Measurements from ENCODE around the gene TRAK1.
"Not testable (repeated sequence)": the region's sequence is repeated elsewhere in the genome, so short reads cannot be mapped to it uniquely, and the experiment has no call there.

Gene TRAK1, protein sequence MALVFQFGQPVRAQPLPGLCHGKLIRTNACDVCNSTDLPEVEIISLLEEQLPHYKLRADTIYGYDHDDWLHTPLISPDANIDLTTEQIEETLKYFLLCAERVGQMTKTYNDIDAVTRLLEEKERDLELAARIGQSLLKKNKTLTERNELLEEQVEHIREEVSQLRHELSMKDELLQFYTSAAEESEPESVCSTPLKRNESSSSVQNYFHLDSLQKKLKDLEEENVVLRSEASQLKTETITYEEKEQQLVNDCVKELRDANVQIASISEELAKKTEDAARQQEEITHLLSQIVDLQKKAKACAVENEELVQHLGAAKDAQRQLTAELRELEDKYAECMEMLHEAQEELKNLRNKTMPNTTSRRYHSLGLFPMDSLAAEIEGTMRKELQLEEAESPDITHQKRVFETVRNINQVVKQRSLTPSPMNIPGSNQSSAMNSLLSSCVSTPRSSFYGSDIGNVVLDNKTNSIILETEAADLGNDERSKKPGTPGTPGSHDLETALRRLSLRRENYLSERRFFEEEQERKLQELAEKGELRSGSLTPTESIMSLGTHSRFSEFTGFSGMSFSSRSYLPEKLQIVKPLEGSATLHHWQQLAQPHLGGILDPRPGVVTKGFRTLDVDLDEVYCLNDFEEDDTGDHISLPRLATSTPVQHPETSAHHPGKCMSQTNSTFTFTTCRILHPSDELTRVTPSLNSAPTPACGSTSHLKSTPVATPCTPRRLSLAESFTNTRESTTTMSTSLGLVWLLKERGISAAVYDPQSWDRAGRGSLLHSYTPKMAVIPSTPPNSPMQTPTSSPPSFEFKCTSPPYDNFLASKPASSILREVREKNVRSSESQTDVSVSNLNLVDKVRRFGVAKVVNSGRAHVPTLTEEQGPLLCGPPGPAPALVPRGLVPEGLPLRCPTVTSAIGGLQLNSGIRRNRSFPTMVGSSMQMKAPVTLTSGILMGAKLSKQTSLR

GRCh38 chr3:42090973-42091731 is at the start of gene TRAK1:
TRAK1 (plus strand) TSS chr3:42091357; CDS start chr3:42091470, 113 bp downstream.
- Histone ChIP-seq H3K36me3 (ENCODE audit: insufficient read depth, low read length) (peaks cover 18% of the 10 kb centered on the region), H3K9ac (ENCODE audit: low read length) (no peak within 1 kb of the TSS), H3K27ac (ENCODE audit: low read depth, low read length) (peak within 1 kb of the TSS; percentile 51), H3K9me3 (ENCODE audit: low read length) (no peaks in the 10 kb centered on the region), H3K4me1 (ENCODE audit: insufficient read depth, low read length) (peaks cover 25% of the 10 kb centered on the region), H3K27me3 (ENCODE audit: control insufficient read depth in 1 of 2, insufficient read depth in 2 of 2, low read length in 2 of 2) (no peaks in the 10 kb centered on the region), H3K4me3 (ENCODE audit: low read depth in 1 of 2, low read length in 2 of 2) (peak within 1 kb of the TSS in 1 of 2 donors; percentile 51)

GRCh38 chr3:42042747-42043098 is 48.4 kb upstream of the TRAK1 start:
- H3K9ac ChIP-seq (ENCODE audit: low read length): no peak overlapping the region
- H3K4me3 ChIP-seq (ENCODE audit: low read depth in 1 of 2, low read length in 2 of 2): peak overlapping the region in 1 of 2 donors; percentile 43
- H3K4me1 ChIP-seq (ENCODE audit: insufficient read depth, low read length): peaks cover 34% of the 10 kb centered on the region
- no peaks in the 10 kb centered on the region for H3K27me3 ChIP-seq (ENCODE audit: control insufficient read depth in 1 of 2, insufficient read depth in 2 of 2, low read length in 2 of 2)
- H3K27ac ChIP-seq (ENCODE audit: low read depth, low read length): no peak overlapping the region
- H3K9me3 ChIP-seq (ENCODE audit: low read length): no peaks in the 10 kb centered on the region
- H3K36me3 ChIP-seq (ENCODE audit: insufficient read depth, low read length): no peaks in the 10 kb centered on the region

DNA sequence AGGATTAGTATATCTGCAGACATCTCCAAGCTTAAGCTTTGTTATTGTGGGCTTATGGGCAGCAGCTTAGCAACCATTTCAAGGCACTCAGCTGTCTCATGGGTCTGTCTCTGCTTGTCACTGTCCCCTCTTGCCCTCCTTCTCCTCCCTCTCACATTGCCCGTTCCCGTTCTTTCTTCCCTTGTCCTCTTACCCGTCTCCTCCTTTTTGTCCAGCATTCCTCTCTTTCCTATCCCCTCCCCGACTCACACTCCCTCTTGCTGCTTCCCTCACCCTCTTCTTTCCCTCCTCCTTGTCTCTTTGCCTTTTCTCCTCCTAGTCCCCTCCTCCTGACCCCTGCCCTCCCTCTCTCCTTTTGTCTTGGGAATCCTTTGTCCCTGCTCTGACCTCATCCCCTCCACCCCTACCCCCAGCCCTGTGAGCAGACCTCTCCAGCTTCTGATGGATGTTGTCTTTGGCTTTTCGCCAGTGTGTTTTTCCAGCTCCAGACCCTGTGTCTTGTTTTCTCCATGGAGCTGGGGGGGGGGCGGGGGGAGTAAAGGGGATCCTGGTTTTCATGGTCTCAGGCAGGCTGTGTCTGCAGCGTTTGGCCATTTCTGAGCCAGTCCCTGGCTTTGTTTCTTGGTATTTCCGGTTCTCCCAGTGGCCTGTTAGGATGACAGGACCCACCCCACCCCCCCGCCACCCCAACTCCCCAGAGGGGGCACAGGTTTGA is 47.9 kb upstream of the TRAK1 start:
- Histone ChIP-seq H3K4me1 (ENCODE audit: insufficient read depth, low read length) (peaks cover 36% of the 10 kb centered on the region), H3K27me3 (ENCODE audit: control insufficient read depth in 1 of 2, insufficient read depth in 2 of 2, low read length in 2 of 2) (no peaks in the 10 kb centered on the region), H3K36me3 (ENCODE audit: insufficient read depth, low read length) (no peaks in the 10 kb centered on the region), H3K9ac (ENCODE audit: low read length) (no peak overlapping the region), H3K4me3 (ENCODE audit: low read depth in 1 of 2, low read length in 2 of 2) (peak overlapping the region in 1 of 2 donors; percentile 43), H3K27ac (ENCODE audit: low read depth, low read length) (no peak overlapping the region), H3K9me3 (ENCODE audit: low read length) (no peaks in the 10 kb centered on the region)

GRCh38 chr3:42045708-42046243 is 45.4 kb upstream of the TRAK1 start:
- Histone ChIP-seq H3K27ac (ENCODE audit: low read depth, low read length) (peak overlapping the region; percentile 21), H3K9me3 (ENCODE audit: low read length) (no peaks in the 10 kb centered on the region), H3K9ac (ENCODE audit: low read length) (no peak overlapping the region), H3K4me1 (ENCODE audit: insufficient read depth, low read length) (peaks cover 37% of the 10 kb centered on the region), H3K4me3 (ENCODE audit: low read depth in 1 of 2, low read length in 2 of 2) (no peak overlapping the region), H3K36me3 (ENCODE audit: insufficient read depth, low read length) (no peaks in the 10 kb centered on the region), H3K27me3 (ENCODE audit: control insufficient read depth in 1 of 2, insufficient read depth in 2 of 2, low read length in 2 of 2) (no peaks in the 10 kb centered on the region)

GRCh38 chr3:42048526-42048925 is 42.6 kb upstream of the TRAK1 start:
- H3K4me1 ChIP-seq (ENCODE audit: insufficient read depth, low read length): peaks cover 47% of the 10 kb centered on the region

DNA sequence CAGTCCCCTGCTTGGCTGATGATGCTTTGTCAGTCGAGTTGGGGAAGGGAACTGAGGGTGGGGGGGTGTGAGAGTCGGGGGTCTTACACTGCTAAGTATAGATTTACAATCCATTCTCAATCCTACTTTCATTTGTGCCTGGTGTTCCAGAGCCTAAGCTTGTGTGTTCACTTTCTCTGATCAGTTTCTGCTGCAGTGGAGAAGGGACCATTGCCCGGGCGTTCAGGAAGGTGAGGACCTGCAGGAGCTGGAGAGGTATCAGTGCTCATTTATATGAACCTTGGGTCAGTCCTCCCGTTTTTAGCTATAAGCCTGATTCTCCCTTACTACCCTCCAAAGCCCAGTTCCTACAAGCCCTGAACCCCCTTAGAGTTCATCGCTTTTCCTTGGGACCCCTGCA is 41.0 kb upstream of the TRAK1 start:
- Histone ChIP-seq H3K9ac (ENCODE audit: low read length) (no peak overlapping the region), H3K4me3 (ENCODE audit: low read depth in 1 of 2, low read length in 2 of 2) (no peak overlapping the region), H3K4me1 (ENCODE audit: insufficient read depth, low read length) (peaks cover 43% of the 10 kb centered on the region), H3K9me3 (ENCODE audit: low read length) (no peaks in the 10 kb centered on the region), H3K27me3 (ENCODE audit: control insufficient read depth in 1 of 2, insufficient read depth in 2 of 2, low read length in 2 of 2) (no peaks in the 10 kb centered on the region), H3K36me3 (ENCODE audit: insufficient read depth, low read length) (no peaks in the 10 kb centered on the region), H3K27ac (ENCODE audit: low read depth, low read length) (no peak overlapping the region)

More at GRCh38 chr3:42048526-42048925, 42.6 kb upstream of the TRAK1 start:
- H3K27ac ChIP-seq (ENCODE audit: low read depth, low read length); H3K27me3 ChIP-seq (ENCODE audit: control insufficient read depth in 1 of 2, insufficient read depth in 2 of 2, low read length in 2 of 2); H3K36me3 ChIP-seq (ENCODE audit: insufficient read depth, low read length); H3K9me3 ChIP-seq (ENCODE audit: low read length); H3K9ac ChIP-seq (ENCODE audit: low read length); H3K4me3 ChIP-seq (ENCODE audit: low read depth in 1 of 2, low read length in 2 of 2): not testable (repeated sequence)

DNA sequence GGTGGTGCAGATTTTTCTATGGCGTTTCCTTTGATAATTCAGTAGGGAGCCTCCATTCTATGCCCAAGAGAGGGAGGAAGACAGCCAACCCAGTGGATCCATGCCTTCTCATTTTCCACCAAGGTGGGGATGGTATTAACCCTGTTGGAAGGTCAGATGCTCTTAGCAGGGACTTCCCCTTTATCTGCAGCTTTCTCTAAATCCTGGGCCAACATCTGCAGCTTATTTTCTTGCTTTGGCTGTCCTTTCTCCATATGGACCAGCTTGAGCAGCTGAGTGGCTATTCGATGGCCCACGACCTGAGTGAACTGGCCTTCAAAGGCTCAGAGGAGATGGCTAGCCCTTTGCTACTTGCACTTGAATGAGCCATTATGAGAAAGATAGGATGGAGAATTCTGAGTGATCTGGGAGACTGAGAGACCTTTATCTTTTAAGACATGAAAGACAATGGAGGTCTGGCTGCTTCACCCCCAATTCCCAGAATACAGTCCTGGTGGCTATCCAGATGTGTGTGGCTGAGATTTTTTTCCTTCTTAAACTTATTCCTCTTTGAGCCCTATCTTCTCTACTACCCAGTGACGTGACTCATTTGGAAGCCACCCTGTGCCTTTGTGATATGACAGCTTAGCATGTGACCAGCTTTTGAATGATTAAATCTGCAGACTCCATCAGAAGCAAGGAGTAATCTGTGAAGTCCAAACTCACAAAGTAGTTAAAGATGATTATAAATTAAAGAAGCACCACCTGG is 39.6 kb upstream of the TRAK1 start:
- no peak overlapping the region for H3K4me3 ChIP-seq (ENCODE audit: low read depth in 1 of 2, low read length in 2 of 2)
- H3K36me3 ChIP-seq (ENCODE audit: insufficient read depth, low read length): no peaks in the 10 kb centered on the region
- H3K27ac ChIP-seq (ENCODE audit: low read depth, low read length): no peak overlapping the region
- H3K9me3 ChIP-seq (ENCODE audit: low read length): no peaks in the 10 kb centered on the region
- no peak overlapping the region for H3K9ac ChIP-seq (ENCODE audit: low read length)
- H3K27me3 ChIP-seq (ENCODE audit: control insufficient read depth in 1 of 2, insufficient read depth in 2 of 2, low read length in 2 of 2): no peaks in the 10 kb centered on the region
- peaks cover 32% of the 10 kb centered on the region for H3K4me1 ChIP-seq (ENCODE audit: insufficient read depth, low read length)

DNA sequence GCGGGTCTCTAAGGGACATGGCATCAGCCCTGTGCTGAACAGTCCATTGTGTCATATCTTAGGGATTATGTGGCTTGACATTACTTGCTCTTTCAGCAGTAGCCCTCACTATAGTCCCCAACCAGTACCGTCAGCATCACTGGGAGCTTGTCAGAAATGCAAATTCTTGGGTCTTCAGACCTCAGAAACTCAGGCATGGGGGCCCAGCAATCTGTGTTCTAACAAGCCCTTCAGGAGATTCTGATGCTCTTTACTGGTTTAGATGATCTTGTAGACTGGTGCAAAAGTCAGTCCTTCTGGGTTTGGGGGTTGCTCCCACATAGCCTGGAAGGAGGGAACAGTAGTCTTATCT is 39.0 kb upstream of the TRAK1 start:
- Histone ChIP-seq H3K36me3 (ENCODE audit: insufficient read depth, low read length) (no peaks in the 10 kb centered on the region), H3K27me3 (ENCODE audit: control insufficient read depth in 1 of 2, insufficient read depth in 2 of 2, low read length in 2 of 2) (no peaks in the 10 kb centered on the region), H3K4me3 (ENCODE audit: low read depth in 1 of 2, low read length in 2 of 2) (peak overlapping the region; percentile 2 to 41), H3K9ac (ENCODE audit: low read length) (no peak overlapping the region), H3K27ac (ENCODE audit: low read depth, low read length) (peak overlapping the region; percentile 83), H3K4me1 (ENCODE audit: insufficient read depth, low read length) (peaks cover 31% of the 10 kb centered on the region), H3K9me3 (ENCODE audit: low read length) (no peaks in the 10 kb centered on the region)

DNA sequence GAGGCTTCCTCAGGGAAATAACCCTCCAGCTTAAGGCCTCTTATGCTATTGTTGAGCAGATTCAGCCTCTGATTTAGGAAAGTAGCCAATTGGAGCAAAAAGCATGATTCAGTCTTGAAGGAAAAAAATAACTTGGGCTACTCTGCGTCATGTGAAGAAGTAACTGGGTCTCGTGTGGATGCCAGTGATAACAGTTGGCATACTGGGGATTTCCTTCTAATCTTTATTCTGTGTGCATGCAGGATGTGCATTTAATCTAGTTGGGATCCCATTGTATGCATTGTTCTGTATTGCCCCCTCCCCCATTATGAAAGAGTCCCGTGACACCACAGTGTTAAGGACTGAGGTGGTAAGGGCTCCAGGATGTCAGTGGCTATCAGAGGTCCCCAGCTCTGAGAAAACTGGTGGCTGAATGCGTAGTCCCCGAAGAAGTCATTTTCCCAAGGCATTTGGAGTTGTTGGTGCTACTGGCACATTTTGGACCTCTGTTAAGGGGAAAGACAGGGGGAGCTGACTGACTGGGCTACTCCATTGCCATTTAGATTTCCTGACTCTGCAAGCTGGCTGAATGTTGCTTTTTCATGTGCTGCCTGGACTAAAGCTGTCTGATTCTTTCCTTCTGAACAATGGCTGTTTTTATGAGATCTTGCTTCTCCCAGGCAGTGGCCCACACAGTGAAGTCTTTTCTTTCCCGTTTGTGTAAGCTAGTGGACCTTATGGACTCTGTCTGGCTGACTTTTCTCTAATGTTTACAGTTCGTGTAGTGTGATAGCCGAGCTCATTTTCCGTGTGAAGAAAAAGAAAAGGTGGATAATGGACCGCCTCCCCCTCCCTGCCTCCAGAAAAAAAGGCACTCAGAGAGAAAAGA is 38.4 kb upstream of the TRAK1 start:
- H3K4me1 ChIP-seq (ENCODE audit: insufficient read depth, low read length): peaks cover 31% of the 10 kb centered on the region

More for the DNA sequence above, 38.4 kb upstream of the TRAK1 start:
- H3K4me3 ChIP-seq (ENCODE audit: low read depth in 1 of 2, low read length in 2 of 2): peak overlapping the region; percentile 2 to 41
- H3K27me3 ChIP-seq (ENCODE audit: control insufficient read depth in 1 of 2, insufficient read depth in 2 of 2, low read length in 2 of 2): no peaks in the 10 kb centered on the region
- H3K36me3 ChIP-seq (ENCODE audit: insufficient read depth, low read length): no peaks in the 10 kb centered on the region
- H3K27ac ChIP-seq (ENCODE audit: low read depth, low read length): peak overlapping the region; percentile 83
- no peaks in the 10 kb centered on the region for H3K9me3 ChIP-seq (ENCODE audit: low read length)
- H3K9ac ChIP-seq (ENCODE audit: low read length): peak overlapping the region; percentile 21
